Stimulated activated CD4-positive, alpha-beta T cell treated with anti-CD3 and anti-CD28 coated beads, Interleukin-4, amount 100 ng/mL, for 4 hours (primary cell): ENCODE measurements around the gene KRTAP2-2.
"Not testable (repeated sequence)": the region's sequence is repeated elsewhere in the genome, so short reads cannot be mapped to it uniquely, and the experiment has no call there.

Source experiments
- DNase-seq, 2 experiments: peaks; one replicate each; pipeline ENCODE4 v3.0.0-alpha.2; 2020

Gene KRTAP2-2

GRCh38 chr17:41064301-41064700 lies 9.3 kb upstream of the KRTAP2-2 start:
- DNase-seq, result no peak

DNA sequence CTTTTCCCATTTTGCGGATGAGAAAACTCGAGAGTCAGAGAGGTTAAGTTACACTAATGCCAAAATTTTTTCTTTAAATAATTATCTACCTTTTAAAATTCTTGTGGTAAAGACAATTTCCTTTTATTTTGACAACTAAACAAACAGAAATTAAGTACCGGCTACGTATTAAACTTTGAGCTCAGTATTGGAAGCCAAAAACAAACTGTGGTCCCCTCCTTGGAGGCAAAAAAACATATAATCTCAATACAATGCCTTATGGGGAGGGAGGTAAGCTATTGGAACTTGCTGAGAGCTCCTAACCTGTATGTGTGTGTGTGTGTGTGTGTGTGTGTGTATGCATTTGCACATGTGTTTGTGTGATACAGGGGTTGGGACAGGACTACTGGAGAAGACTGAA lies 8.4 kb upstream of the KRTAP2-2 start:
- DNase-seq, result no peak

DNA sequence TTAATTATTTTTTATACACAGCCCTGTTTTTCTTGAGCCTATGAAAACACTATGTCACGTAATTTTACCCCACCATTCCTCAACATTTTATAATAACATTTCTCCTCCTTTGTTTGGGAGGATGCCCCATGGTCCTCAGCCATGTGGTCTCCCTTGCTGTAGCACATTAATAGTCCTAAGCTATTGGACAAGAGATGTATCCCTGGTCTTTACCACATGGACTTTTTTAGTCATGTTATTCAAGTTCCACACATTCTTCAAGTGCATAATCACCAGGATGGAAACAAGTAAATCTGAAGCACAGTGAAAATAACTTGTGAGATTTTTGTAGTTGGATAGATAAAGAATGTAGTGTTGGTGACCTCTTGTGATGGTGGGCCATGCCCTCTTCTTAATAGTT lies 6.9 kb upstream of the KRTAP2-2 start:
- DNase-seq, result no peak

DNA sequence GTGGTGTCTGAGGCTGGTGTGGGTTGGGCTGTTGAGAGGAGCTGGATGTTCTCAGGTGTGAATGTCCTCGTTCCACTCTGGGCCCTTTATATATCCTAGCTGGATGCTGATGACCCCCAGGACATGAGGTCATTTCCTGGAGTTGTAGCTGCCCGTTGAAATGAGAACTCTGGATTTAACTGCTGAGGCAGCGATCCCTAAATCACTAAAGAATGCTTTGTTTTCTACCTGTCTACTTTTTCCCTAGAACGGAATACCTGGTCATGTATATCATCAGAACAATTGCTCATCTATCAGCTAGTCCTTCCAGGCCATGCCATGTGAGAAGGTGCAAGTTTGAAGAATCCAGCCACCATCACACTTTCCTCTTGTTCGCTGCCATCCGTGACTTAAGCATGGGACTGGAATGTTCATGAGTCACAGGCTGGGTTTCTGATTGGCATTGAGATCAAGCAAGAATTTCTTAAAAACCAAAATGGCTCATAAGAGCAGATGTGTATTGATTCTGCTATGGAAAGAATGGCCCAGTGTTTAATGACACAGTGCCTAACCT lies 5.1 kb upstream of the KRTAP2-2 start, which contains the start of gene KRTAP2-3:
Gene KRTAP2-3 (minus strand): TSS at position 63 of the 553 bp plus-strand sequence. CDS start 64 bp downstream, outside the sequence.
- no peak for DNase-seq

DNA sequence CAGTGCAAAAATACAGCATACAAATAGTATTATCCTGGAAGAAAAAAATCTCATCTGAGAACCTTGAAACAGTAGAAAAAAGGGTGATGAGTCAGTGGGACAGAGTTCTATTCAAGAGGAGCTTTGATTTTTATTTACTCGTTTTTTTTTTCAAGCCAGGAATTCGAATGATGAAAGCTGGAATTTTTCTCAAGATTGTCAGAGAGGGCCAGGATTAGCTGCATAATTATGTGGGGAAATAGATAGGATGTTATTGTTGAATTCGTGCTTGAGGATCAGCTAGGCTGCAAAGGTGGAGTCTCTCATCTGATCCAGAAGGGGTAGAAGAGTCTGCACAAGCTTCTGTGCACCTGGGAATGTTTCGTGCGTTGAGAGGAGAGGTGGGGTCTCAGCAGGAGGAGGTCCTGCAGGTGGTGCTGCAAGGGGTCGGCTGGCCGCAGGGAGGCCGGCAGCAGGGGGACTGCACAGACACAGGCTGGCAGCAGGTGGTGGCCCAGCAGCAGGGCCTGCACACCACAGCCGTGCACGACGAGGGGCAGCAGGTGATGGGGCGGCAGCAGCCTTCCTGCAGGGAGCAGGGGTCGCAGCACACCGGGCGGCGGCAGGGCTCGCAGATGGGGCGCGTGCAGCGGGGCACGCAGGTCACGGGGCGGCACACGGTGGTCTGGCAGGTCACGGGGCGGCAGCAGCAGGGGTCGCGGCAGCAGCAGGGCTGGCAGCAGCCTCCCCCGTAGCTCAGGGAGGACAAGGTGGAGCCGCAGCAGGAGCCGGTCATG lies 4.4 kb upstream of the KRTAP2-2 start:
- DNase-seq, result not testable (repeated sequence)

- no peak for DNase-seq
Measured at GRCh38 chr17:41058741-41059140, 3.7 kb upstream of the KRTAP2-2 start.

DNA sequence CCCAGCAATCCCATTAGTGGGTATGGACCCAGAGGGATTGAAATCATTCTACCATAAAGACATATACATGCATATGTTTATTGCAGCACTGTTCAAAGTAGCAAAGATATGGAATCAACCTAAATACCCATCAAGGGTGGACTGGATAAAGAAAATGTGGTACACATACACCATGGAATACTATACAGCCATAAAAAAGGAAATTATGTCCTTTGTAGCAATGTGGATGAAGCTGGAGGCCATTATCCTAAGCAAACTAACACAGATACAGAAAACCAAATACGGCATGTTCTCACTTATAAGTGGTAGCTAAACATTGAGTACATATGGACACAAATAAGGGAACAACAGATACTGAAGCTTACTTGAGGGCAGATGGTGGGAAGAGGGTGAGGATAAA lies 2.5 kb upstream of the KRTAP2-2 start:
- DNase-seq, result no peak

- not testable (repeated sequence) for DNase-seq
Measured at GRCh38 chr17:41054556-41054955, 474 bp downstream of the KRTAP2-2 start.

DNA sequence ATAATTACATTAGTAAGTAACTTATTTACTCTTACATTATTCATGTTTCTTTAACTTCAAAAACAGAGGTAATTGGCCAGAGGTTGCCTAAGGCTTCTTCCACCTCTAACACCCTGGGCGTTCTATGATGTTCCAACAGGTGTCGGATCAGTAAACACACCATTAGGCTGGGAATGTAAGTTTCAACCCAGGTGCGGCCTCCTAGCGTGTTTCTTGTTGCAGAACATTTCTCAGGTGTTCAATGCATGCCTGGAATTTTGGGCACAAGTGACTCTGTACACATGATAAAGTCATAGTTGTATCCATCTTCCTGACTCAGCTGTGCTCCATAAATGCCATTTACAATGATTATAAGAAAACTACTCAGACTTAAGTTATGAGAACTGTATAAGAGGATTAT lies 1.0 kb downstream of the KRTAP2-2 start:
- no peak for DNase-seq

GRCh38 chr17:41052566-41052965 lies 2.5 kb downstream of the KRTAP2-2 start:
- DNase-seq, result no peak

GRCh38 chr17:41049110-41049509 lies 5.9 kb downstream of the KRTAP2-2 start:
- no peak for DNase-seq

- DNase-seq, result no peak
Measured at GRCh38 chr17:41048441-41048840, 6.6 kb downstream of the KRTAP2-2 start.

GRCh38 chr17:41046735-41047465 lies 8.1 kb downstream of the KRTAP2-2 start, which contains the start of gene KRTAP2-1:
TSS of gene KRTAP2-1 (minus strand) at chr17:41047316. CDS start at chr17:41047267, 49 bp downstream.
- not testable (repeated sequence) for DNase-seq

GRCh38 chr17:41042953-41043352 lies 12.1 kb downstream of the KRTAP2-2 start:
- no peak for DNase-seq

GRCh38 chr17:41040783-41041571 lies 14.1 kb downstream of the KRTAP2-2 start, which contains the start of gene KRTAP1-1:
TSS of gene KRTAP1-1 (minus strand) at chr17:41041450. CDS start at chr17:41041397, 53 bp downstream.
- not testable (repeated sequence) for DNase-seq

DNA sequence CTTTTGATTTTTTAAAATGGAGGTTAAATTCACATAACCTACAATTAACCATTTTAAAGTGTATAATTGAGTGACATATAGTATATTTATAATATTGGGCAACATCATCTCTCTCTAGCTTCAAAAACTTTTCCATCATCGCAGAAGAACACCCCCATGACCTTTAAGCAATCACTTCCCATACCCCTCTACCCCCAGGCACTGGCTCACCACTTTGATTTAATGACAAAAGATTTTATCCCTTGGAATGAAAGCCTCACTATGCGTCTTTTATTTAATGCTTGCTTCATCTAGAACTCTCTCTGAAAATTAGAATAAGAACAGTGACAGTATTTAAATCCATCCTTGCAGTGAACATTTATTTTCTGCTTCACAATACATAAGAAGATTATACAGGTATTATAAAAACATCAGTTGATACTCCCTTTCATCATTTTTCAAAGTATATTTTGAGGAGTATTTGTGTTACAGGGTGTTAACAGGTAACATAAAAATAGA lies 17.1 kb downstream of the KRTAP2-2 start:
- no peak for DNase-seq

GRCh38 chr17:41034346-41034935 lies 20.6 kb downstream of the KRTAP2-2 start, which contains the start of gene KRTAP1-3:
TSS of gene KRTAP1-3 (minus strand) at chr17:41034874. CDS start at chr17:41034821, 53 bp downstream.
- DNase-seq, result not testable (repeated sequence)

DNA sequence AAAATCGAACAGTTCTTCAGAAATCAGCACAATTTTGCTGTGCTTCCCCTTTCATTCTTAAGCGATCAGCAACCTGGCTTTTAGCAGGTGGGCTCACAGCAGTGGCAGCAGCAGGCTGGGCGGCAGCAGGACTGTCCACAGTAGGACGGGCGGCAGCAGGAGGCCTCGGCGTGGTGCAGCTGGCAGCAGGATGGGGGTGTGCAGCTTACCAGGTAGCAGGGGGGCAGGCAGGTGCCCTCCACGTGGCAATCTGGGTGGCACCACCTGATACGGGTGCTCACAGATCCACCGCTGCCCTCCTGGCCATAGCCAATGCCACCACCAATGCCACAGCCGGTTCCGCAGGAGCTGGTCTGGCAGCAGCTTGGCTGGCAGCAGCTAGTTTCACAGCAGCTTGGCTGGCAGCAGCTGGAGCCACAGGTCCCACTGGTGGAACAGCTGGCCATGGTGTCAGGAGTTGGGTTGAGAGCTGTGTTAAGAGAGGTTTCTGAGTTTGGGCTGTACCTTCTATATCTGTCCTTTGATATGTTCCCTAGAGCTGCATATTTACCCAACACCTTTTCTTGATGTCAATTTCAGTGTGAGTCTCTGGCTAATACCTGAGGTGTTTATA lies 25.3 kb downstream of the KRTAP2-2 start, which contains the start of gene KRTAP1-4:
Gene KRTAP1-4 (minus strand): TSS at position 563 of the 613 bp plus-strand sequence. CDS start 117 bp downstream, at position 446.
- no peak for DNase-seq

- DNase-seq, result no peak
Measured at GRCh38 chr17:41026715-41027471, 28.1 kb downstream of the KRTAP2-2 start, which contains the start of gene KRTAP1-5. TSS of gene KRTAP1-5 (minus strand) at chr17:41027208. CDS start at chr17:41027155, 53 bp downstream.

GRCh38 chr17:41024697-41025096 lies 30.3 kb downstream of the KRTAP2-2 start:
- DNase-seq, result no peak
